Type B pancreatic cell (in vitro differentiated cells): ENCODE results near the gene GPSM1. TPM values are rescaled to one million over a fixed set of nuclear protein-coding genes. Genes with fewer than 3 reads are reported as not detected.

Experiments used
- DNase-seq: peaks from one replicate; pipeline ENCODE4 v3.0.0; 2021; ENCODE audit warnings: mixed read lengths; ENCODE audit not compliant: unreplicated experiment; ENCODE audit errors: extremely low spot score
- H3K27ac Mint-ChIP-seq: 2 replicates; pipeline ENCODE4 v1.8.0; 2021; ENCODE audit warnings: mild to moderate bottlenecking, mixed read lengths
- H3K27me3 Mint-ChIP-seq: 2 replicates; pipeline ENCODE4 v1.8.0; 2021; ENCODE audit warnings: mixed read lengths
- H3K36me3 Mint-ChIP-seq: 2 replicates; pipeline ENCODE4 v1.8.0; 2021; ENCODE audit warnings: mixed read lengths
- H3K4me1 Mint-ChIP-seq: one replicate; pipeline ENCODE4 v1.8.0; 2021; ENCODE audit warnings: mixed read lengths; ENCODE audit not compliant: unreplicated experiment
- H3K4me3 Mint-ChIP-seq: 2 replicates; pipeline ENCODE4 v1.8.0; 2021; ENCODE audit warnings: mild to moderate bottlenecking, mixed read lengths
- H3K9me3 Mint-ChIP-seq: 2 replicates; pipeline ENCODE4 v1.8.0; 2021; ENCODE audit warnings: mixed read lengths
- total RNA-seq: library from RNA; stranded (reverse); gene quantifications from 2 replicates; pipeline ENCODE4 v1.2.1, GENCODE V29; 2021; ENCODE audit warnings: low replicate concordance
- TF ChIP-seq, protein P1 (sequence below): fragments of 200-600 bp; sonication (generic); conservative IDR thresholded peaks from 2 replicates; pipeline ENCODE4 v1.5.0; 2021; ENCODE audit warnings: antibody characterized with exemption, mild to moderate bottlenecking

Gene GPSM1
- total RNA-seq, 1 donor from 2014 or later, result 56.2 TPM

DNA sequence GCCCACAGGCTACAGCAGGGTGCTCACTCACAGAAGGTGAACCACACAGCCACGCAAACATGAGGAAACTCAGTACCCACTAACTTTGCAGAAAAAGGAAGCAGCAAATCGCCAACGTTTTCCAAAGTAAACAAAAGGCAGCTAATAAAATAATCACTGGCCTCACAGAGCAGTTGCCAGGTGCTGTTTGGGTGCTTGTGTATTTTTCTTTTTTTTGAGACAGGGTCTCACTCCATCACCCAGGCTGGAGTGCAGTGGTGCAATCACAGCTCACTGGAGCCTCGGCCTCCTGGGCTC, 68.8 kb downstream of the GPSM1 start:
- Mint-ChIP-seq H3K4me1 (peaks cover 7% of the 10 kb centered on the region), H3K27me3 (no peaks in the 10 kb centered on the region), H3K9me3 (no peaks in the 10 kb centered on the region), H3K36me3 (peaks cover 4% of the 10 kb centered on the region), H3K27ac (no peak overlapping the region), H3K4me3 (no peak overlapping the region)
- no peak for DNase-seq
- TF ChIP-seq, protein P1, sequence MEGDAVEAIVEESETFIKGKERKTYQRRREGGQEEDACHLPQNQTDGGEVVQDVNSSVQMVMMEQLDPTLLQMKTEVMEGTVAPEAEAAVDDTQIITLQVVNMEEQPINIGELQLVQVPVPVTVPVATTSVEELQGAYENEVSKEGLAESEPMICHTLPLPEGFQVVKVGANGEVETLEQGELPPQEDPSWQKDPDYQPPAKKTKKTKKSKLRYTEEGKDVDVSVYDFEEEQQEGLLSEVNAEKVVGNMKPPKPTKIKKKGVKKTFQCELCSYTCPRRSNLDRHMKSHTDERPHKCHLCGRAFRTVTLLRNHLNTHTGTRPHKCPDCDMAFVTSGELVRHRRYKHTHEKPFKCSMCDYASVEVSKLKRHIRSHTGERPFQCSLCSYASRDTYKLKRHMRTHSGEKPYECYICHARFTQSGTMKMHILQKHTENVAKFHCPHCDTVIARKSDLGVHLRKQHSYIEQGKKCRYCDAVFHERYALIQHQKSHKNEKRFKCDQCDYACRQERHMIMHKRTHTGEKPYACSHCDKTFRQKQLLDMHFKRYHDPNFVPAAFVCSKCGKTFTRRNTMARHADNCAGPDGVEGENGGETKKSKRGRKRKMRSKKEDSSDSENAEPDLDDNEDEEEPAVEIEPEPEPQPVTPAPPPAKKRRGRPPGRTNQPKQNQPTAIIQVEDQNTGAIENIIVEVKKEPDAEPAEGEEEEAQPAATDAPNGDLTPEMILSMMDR, result no peak

DNA sequence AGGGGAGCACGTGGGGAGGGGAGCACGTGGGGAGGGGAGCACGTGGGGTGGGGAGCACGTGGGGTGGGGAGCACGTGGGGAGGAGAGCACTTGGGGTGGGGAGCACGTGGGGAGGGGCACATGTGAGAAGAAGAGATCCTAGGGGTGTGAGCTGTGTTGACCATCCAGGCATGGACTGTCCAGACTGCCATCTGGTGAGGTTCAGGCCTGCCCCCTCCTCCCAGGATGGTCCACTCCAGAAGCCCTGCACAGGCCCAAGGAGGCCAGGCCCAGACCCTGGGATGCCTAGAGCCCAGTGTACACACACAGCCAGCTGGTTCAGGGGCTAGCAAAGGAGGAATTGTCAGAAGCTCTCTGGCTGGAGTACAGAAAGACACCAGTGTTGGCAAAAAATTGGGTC, 70.3 kb downstream of the GPSM1 start:
- peaks cover 7% of the 10 kb centered on the region for H3K4me1 Mint-ChIP-seq
- H3K9me3 Mint-ChIP-seq, result no peaks in the 10 kb centered on the region
- TF ChIP-seq, protein P1, result no peak
- no peak overlapping the region for H3K4me3 Mint-ChIP-seq
- H3K36me3 Mint-ChIP-seq, result no peaks in the 10 kb centered on the region
- H3K27ac Mint-ChIP-seq, result no peak overlapping the region
- no peak for DNase-seq
- no peaks in the 10 kb centered on the region for H3K27me3 Mint-ChIP-seq

DNA sequence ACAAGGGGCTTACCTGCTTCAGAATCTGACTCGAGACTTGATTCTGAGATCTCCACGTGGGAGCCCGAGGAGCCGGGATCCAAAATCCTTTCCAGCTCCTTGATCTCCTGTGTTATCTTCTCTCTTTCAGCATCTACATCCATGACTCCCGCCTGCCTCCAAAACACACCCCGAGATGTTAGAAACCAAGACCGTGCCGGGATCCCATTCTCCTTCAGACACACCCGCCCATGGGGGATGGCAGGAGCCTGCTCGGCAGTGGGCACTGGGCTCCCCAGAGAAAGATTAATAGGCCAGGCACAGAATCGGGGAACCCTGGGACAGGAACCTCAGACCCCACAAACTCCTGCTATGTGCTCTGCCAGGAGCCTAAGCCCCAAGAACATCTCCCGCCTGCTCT, 70.9 kb downstream of the GPSM1 start:
- H3K27ac Mint-ChIP-seq, result no peak overlapping the region
- peaks cover 7% of the 10 kb centered on the region for H3K4me1 Mint-ChIP-seq
- no peaks in the 10 kb centered on the region for H3K9me3 Mint-ChIP-seq
- H3K36me3 Mint-ChIP-seq, result no peaks in the 10 kb centered on the region
- TF ChIP-seq, protein P1, result no peak
- H3K27me3 Mint-ChIP-seq, result no peaks in the 10 kb centered on the region
- peak overlapping the region; percentile 90 for H3K4me3 Mint-ChIP-seq
- DNase-seq, result no peak

GRCh38 chr9:136399176-136400037, 72.1 kb downstream of the GPSM1 start:
- Mint-ChIP-seq H3K4me3 (peak overlapping the region; percentile 90), H3K9me3 (no peaks in the 10 kb centered on the region), H3K27me3 (no peaks in the 10 kb centered on the region), H3K4me1 (peaks cover 7% of the 10 kb centered on the region), H3K36me3 (no peaks in the 10 kb centered on the region), H3K27ac (peak overlapping the region; percentile 82)
- no peak for DNase-seq
- TF ChIP-seq, protein P1, result no peak

GRCh38 chr9:136400038-136400834, 72.9 kb downstream of the GPSM1 start, which contains the start of gene SNAPC4:
Gene SNAPC4, minus strand, starts transcription at chr9:136400170. Its CDS starts 1,742 bp downstream, at chr9:136398428.
- TF ChIP-seq, protein P1, result peak; percentile 98
- H3K9me3 Mint-ChIP-seq, result no peaks in the 10 kb centered on the region
- H3K4me1 Mint-ChIP-seq, result peaks cover 7% of the 10 kb centered on the region
- no peaks in the 10 kb centered on the region for H3K27me3 Mint-ChIP-seq
- no peaks in the 10 kb centered on the region for H3K36me3 Mint-ChIP-seq
- peak; percentile 94 for DNase-seq
- H3K4me3 Mint-ChIP-seq, result peak within 1 kb of the TSS; percentile 90
- H3K27ac Mint-ChIP-seq, result peak within 1 kb of the TSS; percentile 82
